Endothelial cell (in vitro differentiated cells): ENCODE measurements around the gene CORO6. TPM values are rescaled to one million over a fixed set of nuclear protein-coding genes. Genes with fewer than 3 reads are reported as not detected.
A peak's percentile ranks its signal among the peaks of the same experiment; 100 is the strongest.

ENCODE experiments used
- DNase-seq: peaks from one replicate; pipeline ENCODE4 v3.0.0; 2021; ENCODE audit warnings: low spot score
- H3K27ac Mint-ChIP-seq: one replicate; pipeline ENCODE4 v1.8.0; 2021; ENCODE audit warnings: mixed read lengths, inconsistent platforms; ENCODE audit not compliant: unreplicated experiment
- H3K27me3 Mint-ChIP-seq: one replicate; pipeline ENCODE4 v1.8.0; 2021; ENCODE audit warnings: mild to moderate bottlenecking, moderate library complexity, mixed read lengths, inconsistent platforms; ENCODE audit not compliant: unreplicated experiment
- H3K36me3 Mint-ChIP-seq: one replicate; pipeline ENCODE4 v1.8.0; 2021; ENCODE audit warnings: mild to moderate bottlenecking, low read depth, mixed read lengths, inconsistent platforms; ENCODE audit not compliant: unreplicated experiment
- H3K4me1 Mint-ChIP-seq: one replicate; pipeline ENCODE4 v1.8.0; 2021; ENCODE audit warnings: mild to moderate bottlenecking, mixed read lengths, inconsistent platforms; ENCODE audit not compliant: unreplicated experiment
- H3K4me3 Mint-ChIP-seq: one replicate; pipeline ENCODE4 v1.8.0; 2021; ENCODE audit warnings: mild to moderate bottlenecking, mixed read lengths, inconsistent platforms; ENCODE audit not compliant: unreplicated experiment
- H3K9me3 Mint-ChIP-seq: one replicate; pipeline ENCODE4 v1.8.0; 2021; ENCODE audit warnings: mixed read lengths, inconsistent platforms; ENCODE audit not compliant: unreplicated experiment
- CTCF ChIP-seq: fragments of 200-600 bp; sonication (generic); IDR thresholded peaks from one replicate; pipeline ENCODE4 v1.5.0; 2021; ENCODE audit warnings: antibody characterized with exemption; ENCODE audit not compliant: unreplicated experiment
- total RNA-seq: library from RNA; stranded (reverse); fragmentation: NEBNext Ultra II Directional; extraction: Animal tissue kit (Norgen Biotek cat#: 25700); gene quantifications from one replicate; pipeline ENCODE4 v1.2.1, GENCODE V29; 2021; ENCODE audit not compliant: unreplicated experiment

The CORO6 gene
- total RNA-seq, 1 donor from 2014 or later: 13.0 TPM

GRCh38 chr17:29578626-29579485, 43.9 kb downstream of the CORO6 start:
- no peak overlapping the region for H3K27ac Mint-ChIP-seq
- peaks cover 7% of the 10 kb centered on the region for H3K4me1 Mint-ChIP-seq
- no peaks in the 10 kb centered on the region for H3K9me3 Mint-ChIP-seq
- no peak for DNase-seq
- peak overlapping the region; percentile 47 for H3K4me3 Mint-ChIP-seq
- peaks cover 23% of the 10 kb centered on the region for H3K27me3 Mint-ChIP-seq
- peaks cover 39% of the 10 kb centered on the region for H3K36me3 Mint-ChIP-seq
- no peak for TF ChIP-seq CTCF

- Mint-ChIP-seq H3K27ac (no peak overlapping the region), H3K36me3 (peaks cover 41% of the 10 kb centered on the region)
- DNase-seq: no peak
Measured at GRCh38 chr17:29577385-29578211, 45.1 kb downstream of the CORO6 start.

GRCh38 chr17:29577001-29577370, 45.7 kb downstream of the CORO6 start:
- Mint-ChIP-seq H3K27ac (no peak overlapping the region), H3K4me3 (no peak overlapping the region), H3K4me1 (peaks cover 3% of the 10 kb centered on the region), H3K9me3 (no peaks in the 10 kb centered on the region), H3K36me3 (peaks cover 36% of the 10 kb centered on the region), H3K27me3 (peaks cover 24% of the 10 kb centered on the region)
- TF ChIP-seq CTCF: no peak
- no peak for DNase-seq

More at GRCh38 chr17:29577385-29578211, 45.1 kb downstream of the CORO6 start:
- H3K4me1 Mint-ChIP-seq: peaks cover 3% of the 10 kb centered on the region
- no peaks in the 10 kb centered on the region for H3K9me3 Mint-ChIP-seq
- peaks cover 24% of the 10 kb centered on the region for H3K27me3 Mint-ChIP-seq
- TF ChIP-seq CTCF: no peak
- H3K4me3 Mint-ChIP-seq: peak overlapping the region; percentile 47

- Mint-ChIP-seq H3K9me3 (no peaks in the 10 kb centered on the region), H3K27ac (no peak overlapping the region), H3K4me1 (peaks cover 3% of the 10 kb centered on the region), H3K4me3 (no peak overlapping the region), H3K27me3 (peaks cover 24% of the 10 kb centered on the region), H3K36me3 (peaks cover 36% of the 10 kb centered on the region)
- DNase-seq: no peak
- no peak for TF ChIP-seq CTCF
Measured at GRCh38 chr17:29576214-29577000, 46.3 kb downstream of the CORO6 start.
